ENCODE data around the gene TMC6.

- TF ChIP-seq, protein P1, sequence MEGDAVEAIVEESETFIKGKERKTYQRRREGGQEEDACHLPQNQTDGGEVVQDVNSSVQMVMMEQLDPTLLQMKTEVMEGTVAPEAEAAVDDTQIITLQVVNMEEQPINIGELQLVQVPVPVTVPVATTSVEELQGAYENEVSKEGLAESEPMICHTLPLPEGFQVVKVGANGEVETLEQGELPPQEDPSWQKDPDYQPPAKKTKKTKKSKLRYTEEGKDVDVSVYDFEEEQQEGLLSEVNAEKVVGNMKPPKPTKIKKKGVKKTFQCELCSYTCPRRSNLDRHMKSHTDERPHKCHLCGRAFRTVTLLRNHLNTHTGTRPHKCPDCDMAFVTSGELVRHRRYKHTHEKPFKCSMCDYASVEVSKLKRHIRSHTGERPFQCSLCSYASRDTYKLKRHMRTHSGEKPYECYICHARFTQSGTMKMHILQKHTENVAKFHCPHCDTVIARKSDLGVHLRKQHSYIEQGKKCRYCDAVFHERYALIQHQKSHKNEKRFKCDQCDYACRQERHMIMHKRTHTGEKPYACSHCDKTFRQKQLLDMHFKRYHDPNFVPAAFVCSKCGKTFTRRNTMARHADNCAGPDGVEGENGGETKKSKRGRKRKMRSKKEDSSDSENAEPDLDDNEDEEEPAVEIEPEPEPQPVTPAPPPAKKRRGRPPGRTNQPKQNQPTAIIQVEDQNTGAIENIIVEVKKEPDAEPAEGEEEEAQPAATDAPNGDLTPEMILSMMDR (IDR thresholded peaks at IDR 0.05 in 4 of 5, conservative IDR thresholded peaks at IDR 0.05 in 1 of 5): no peak
- no peak for TF ChIP-seq POLR2A (IDR thresholded peaks at IDR 0.05)
These were observed 47.1 kb upstream of the TMC6 start for GRCh38 chr17:78175643-78175981.
